ENCODE data around the gene NFKBIB. TPM values are rescaled to one million over a fixed set of nuclear protein-coding genes. Genes with fewer than 3 reads are reported as not detected.

Gene NFKBIB
- polyA plus RNA-seq, 1 donor (not counting 4 experiments of a cell fraction or from before 2014, with no cell fraction given): 12.3 TPM

DNA sequence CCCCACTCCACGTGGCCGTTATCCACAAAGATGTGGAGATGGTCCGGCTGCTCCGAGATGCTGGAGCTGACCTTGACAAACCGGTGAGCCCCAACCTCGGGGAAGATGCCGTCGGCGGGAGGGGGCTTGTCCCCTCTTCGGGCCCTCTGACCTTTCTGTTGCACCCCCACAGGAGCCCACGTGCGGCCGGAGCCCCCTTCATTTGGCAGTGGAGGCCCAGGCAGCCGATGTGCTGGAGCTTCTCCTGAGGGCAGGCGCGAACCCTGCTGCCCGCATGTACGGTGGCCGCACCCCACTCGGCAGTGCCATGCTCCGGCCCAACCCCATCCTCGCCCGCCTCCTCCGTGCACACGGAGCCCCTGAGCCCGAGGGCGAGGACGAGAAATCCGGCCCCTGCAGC lies 7.5 kb downstream of the NFKBIB start:
- no peak for DNase-seq (ENCODE audit: low read depth, low spot score)
- no peak overlapping the region for H3K4me3 ChIP-seq (ENCODE audit: control insufficient read depth in 2 of 3, extremely low read depth in 1 of 3, insufficient read depth in 2 of 3, low read depth in 1 of 3, low read length in 3 of 3)
- H3K9me3 ChIP-seq (ENCODE audit: control insufficient read depth, low read depth, low read length): no peaks in the 10 kb centered on the region
- H3K36me3 ChIP-seq (ENCODE audit: control insufficient read depth in 2 of 2, extremely low read depth in 1 of 2, insufficient read depth in 2 of 2, low read length in 2 of 2): peaks cover 4 to 7% of the 10 kb centered on the region in 2 experiments
- no peak overlapping the region for H2AFZ ChIP-seq (ENCODE audit: control insufficient read depth, low read length)
- H3K4me1 ChIP-seq (ENCODE audit: control insufficient read depth, extremely low read depth, insufficient read depth, low read length): no peaks in the 10 kb centered on the region
- H3K27ac ChIP-seq (ENCODE audit: control insufficient read depth, insufficient read depth, low read length): no peak overlapping the region
- TF ChIP-seq, protein P1, sequence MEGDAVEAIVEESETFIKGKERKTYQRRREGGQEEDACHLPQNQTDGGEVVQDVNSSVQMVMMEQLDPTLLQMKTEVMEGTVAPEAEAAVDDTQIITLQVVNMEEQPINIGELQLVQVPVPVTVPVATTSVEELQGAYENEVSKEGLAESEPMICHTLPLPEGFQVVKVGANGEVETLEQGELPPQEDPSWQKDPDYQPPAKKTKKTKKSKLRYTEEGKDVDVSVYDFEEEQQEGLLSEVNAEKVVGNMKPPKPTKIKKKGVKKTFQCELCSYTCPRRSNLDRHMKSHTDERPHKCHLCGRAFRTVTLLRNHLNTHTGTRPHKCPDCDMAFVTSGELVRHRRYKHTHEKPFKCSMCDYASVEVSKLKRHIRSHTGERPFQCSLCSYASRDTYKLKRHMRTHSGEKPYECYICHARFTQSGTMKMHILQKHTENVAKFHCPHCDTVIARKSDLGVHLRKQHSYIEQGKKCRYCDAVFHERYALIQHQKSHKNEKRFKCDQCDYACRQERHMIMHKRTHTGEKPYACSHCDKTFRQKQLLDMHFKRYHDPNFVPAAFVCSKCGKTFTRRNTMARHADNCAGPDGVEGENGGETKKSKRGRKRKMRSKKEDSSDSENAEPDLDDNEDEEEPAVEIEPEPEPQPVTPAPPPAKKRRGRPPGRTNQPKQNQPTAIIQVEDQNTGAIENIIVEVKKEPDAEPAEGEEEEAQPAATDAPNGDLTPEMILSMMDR (optimal IDR thresholded peaks at IDR 0.05 in 1 of 3, IDR thresholded peaks at IDR 0.05 in 1 of 3, conservative IDR thresholded peaks at IDR 0.05 in 1 of 3; ENCODE audit: extremely low read depth in 1 of 3, insufficient read depth in 2 of 3, low read length in 3 of 3): no peak
- TF ChIP-seq EZH2 (IDR thresholded peaks at IDR 0.05; ENCODE audit: low read length): no peak
- H3K4me2 ChIP-seq (ENCODE audit: control insufficient read depth, extremely low read depth, insufficient read depth, low read depth, low read length): no peak overlapping the region
- no peaks in the 10 kb centered on the region for H4K20me1 ChIP-seq (ENCODE audit: control insufficient read depth, extremely low read depth, insufficient read depth, low read length)
- no peak for FAIRE-seq
- dilution Hi-C loops (cut with MboI; ENCODE audit: extremely low pct_ligation_motif_present, low sequenced_read_pairs): no loop called here
- no peak overlapping the region for H3K9ac ChIP-seq (ENCODE audit: control insufficient read depth, extremely low read depth, insufficient read depth, low read length)
- no peaks in the 10 kb centered on the region for H3K27me3 ChIP-seq (ENCODE audit: control insufficient read depth, extremely low read depth, insufficient read depth, low read length)
- no peaks in the 10 kb centered on the region for H3K9me1 ChIP-seq (ENCODE audit: control insufficient read depth, extremely low read depth, insufficient read depth, low read length)
- H3K79me2 ChIP-seq (ENCODE audit: control insufficient read depth, insufficient read depth, low read length): peaks cover 2% of the 10 kb centered on the region

DNA sequence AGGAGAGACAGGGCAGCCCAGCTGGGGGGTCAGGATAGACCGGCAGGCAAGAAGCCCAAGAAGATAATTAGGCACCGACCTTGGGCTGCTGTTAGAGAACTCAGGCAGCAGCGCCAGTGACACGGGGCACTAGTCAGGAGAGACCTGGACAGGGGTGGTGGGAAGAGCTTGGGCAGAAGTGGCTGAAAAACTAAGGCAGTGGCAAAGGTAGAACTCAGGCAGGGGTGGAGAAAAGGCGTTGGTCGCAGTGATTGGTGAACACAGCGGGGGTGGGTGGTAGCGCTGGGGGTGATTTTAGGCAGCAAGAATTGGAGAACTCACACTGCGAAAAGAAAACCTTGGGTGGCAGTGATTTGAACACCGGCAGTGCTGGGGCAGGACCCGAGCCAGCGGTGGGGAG lies 7.9 kb downstream of the NFKBIB start:
- no peak overlapping the region for H3K9ac ChIP-seq (ENCODE audit: control insufficient read depth, extremely low read depth, insufficient read depth, low read length)
- no peaks in the 10 kb centered on the region for H3K9me1 ChIP-seq (ENCODE audit: control insufficient read depth, extremely low read depth, insufficient read depth, low read length)
- DNase-seq (ENCODE audit: low read depth, low spot score): no peak
- no peak for FAIRE-seq
- peaks cover under 1% of the 10 kb centered on the region for H3K79me2 ChIP-seq (ENCODE audit: control insufficient read depth, insufficient read depth, low read length)
- H3K27ac ChIP-seq (ENCODE audit: control insufficient read depth, insufficient read depth, low read length): no peak overlapping the region
- dilution Hi-C loops (cut with MboI; ENCODE audit: extremely low pct_ligation_motif_present, low sequenced_read_pairs): no loop called here
- H3K4me3 ChIP-seq (ENCODE audit: control insufficient read depth in 2 of 3, extremely low read depth in 1 of 3, insufficient read depth in 2 of 3, low read depth in 1 of 3, low read length in 3 of 3): no peak overlapping the region
- no peaks in the 10 kb centered on the region for H4K20me1 ChIP-seq (ENCODE audit: control insufficient read depth, extremely low read depth, insufficient read depth, low read length)
- no peaks in the 10 kb centered on the region for H3K9me3 ChIP-seq (ENCODE audit: control insufficient read depth, low read depth, low read length)
- H3K36me3 ChIP-seq (ENCODE audit: control insufficient read depth in 2 of 2, extremely low read depth in 1 of 2, insufficient read depth in 2 of 2, low read length in 2 of 2): peaks cover 4 to 7% of the 10 kb centered on the region in 2 experiments
- TF ChIP-seq, protein P1 (optimal IDR thresholded peaks at IDR 0.05 in 1 of 3, IDR thresholded peaks at IDR 0.05 in 1 of 3, conservative IDR thresholded peaks at IDR 0.05 in 1 of 3; ENCODE audit: extremely low read depth in 1 of 3, insufficient read depth in 2 of 3, low read length in 3 of 3): no peak
- TF ChIP-seq EZH2 (IDR thresholded peaks at IDR 0.05; ENCODE audit: low read length): no peak
- H3K4me2 ChIP-seq (ENCODE audit: control insufficient read depth, extremely low read depth, insufficient read depth, low read depth, low read length): no peak overlapping the region
- no peak overlapping the region for H2AFZ ChIP-seq (ENCODE audit: control insufficient read depth, low read length)
- no peaks in the 10 kb centered on the region for H3K27me3 ChIP-seq (ENCODE audit: control insufficient read depth, extremely low read depth, insufficient read depth, low read length)
- no peaks in the 10 kb centered on the region for H3K4me1 ChIP-seq (ENCODE audit: control insufficient read depth, extremely low read depth, insufficient read depth, low read length)

Measured in keratinocyte (primary cell).